Suprapubic skin (tissue), 3 donors: ENCODE data around the gene DMAC2L.

Source experiments
- POLR2AphosphoS5 ChIP-seq, 3 donors: sonication (generic); formaldehyde crosslinking; IDR thresholded peaks; one replicate each; pipeline ENCODE4 v1.6.1; 2017; ENCODE audit warnings: antibody characterized with exemption in 3 of 3
- TF ChIP-seq, protein P1 (sequence below), 2 donors: fragments of 200-600 bp in 1 of 2; fragments of 450-650 bp in 1 of 2; sonication (generic) in 1 of 2; IDR thresholded peaks; one replicate each; pipeline ENCODE4 v1.5.1; 2016 to 2019; ENCODE audit warnings: antibody characterized with exemption in 2 of 2, mild to moderate bottlenecking in 1 of 2, moderate library complexity in 1 of 2

- TF ChIP-seq, protein P1, sequence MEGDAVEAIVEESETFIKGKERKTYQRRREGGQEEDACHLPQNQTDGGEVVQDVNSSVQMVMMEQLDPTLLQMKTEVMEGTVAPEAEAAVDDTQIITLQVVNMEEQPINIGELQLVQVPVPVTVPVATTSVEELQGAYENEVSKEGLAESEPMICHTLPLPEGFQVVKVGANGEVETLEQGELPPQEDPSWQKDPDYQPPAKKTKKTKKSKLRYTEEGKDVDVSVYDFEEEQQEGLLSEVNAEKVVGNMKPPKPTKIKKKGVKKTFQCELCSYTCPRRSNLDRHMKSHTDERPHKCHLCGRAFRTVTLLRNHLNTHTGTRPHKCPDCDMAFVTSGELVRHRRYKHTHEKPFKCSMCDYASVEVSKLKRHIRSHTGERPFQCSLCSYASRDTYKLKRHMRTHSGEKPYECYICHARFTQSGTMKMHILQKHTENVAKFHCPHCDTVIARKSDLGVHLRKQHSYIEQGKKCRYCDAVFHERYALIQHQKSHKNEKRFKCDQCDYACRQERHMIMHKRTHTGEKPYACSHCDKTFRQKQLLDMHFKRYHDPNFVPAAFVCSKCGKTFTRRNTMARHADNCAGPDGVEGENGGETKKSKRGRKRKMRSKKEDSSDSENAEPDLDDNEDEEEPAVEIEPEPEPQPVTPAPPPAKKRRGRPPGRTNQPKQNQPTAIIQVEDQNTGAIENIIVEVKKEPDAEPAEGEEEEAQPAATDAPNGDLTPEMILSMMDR (IDR thresholded peaks at IDR 0.05) = no peak
- TF ChIP-seq POLR2AphosphoS5 (IDR thresholded peaks at IDR 0.05) = peak in 1 of 3 donors; percentile 12
Measured at GRCh38 chr14:50342221-50343078, 30.3 kb downstream of the DMAC2L start.
